Activated CD4-positive, alpha-beta T cell treated with anti-CD3 and anti-CD28 coated beads for 36 hours (primary cell): Measurements from ENCODE around the gene ABCD1. TPM values are rescaled to one million over a fixed set of nuclear protein-coding genes. Genes with fewer than 3 reads are reported as not detected.

Experiments used
- ATAC-seq: fragments of 200-7000 bp; cut with Tn5 transposase; one replicate; pipeline ENCODE4 v1.10.0; 2021; ENCODE audit warnings: mild to moderate bottlenecking, moderate library complexity
- CTCF ChIA-PET: fragments of 350-600 bp; sonication (Branson Sonifier 250); formaldehyde crosslinking; loops from one replicate; lab custom pipeline; 2021; ENCODE audit warnings: antibody characterized with exemption; lab: Charles Lee
- POLR2A ChIA-PET: fragments of 350-600 bp; sonication (Branson Sonifier 250); formaldehyde crosslinking; loops from one replicate; lab custom pipeline; 2021; ENCODE audit warnings: antibody characterized with exemption, inconsistent platforms; lab: Charles Lee
- DNase-seq: peaks from one replicate; pipeline ENCODE4 v3.0.0-alpha.2; 2020
- H3K27ac Mint-ChIP-seq: one replicate; pipeline ENCODE4 v1.8.0; 2021; ENCODE audit warnings: mixed read lengths
- H3K27me3 Mint-ChIP-seq: one replicate; pipeline ENCODE4 v1.8.0; 2021; ENCODE audit warnings: mixed read lengths
- H3K36me3 Mint-ChIP-seq: one replicate; pipeline ENCODE4 v1.8.0; 2021; ENCODE audit warnings: low read depth, mixed read lengths
- H3K4me1 Mint-ChIP-seq: one replicate; pipeline ENCODE4 v1.8.0; 2021; ENCODE audit warnings: mixed read lengths
- H3K4me3 Mint-ChIP-seq: one replicate; pipeline ENCODE4 v1.8.0; 2021; ENCODE audit warnings: mild to moderate bottlenecking, moderate library complexity, mixed read lengths
- H3K9me3 Mint-ChIP-seq: one replicate; pipeline ENCODE4 v1.8.0; 2021; ENCODE audit warnings: low read depth, mixed read lengths
- intact Hi-C, 2 experiments: fragments of 100-400 bp; cut with DNase I in 1 of 2; cut with micrococcal nuclease in 1 of 2; formaldehyde crosslinking; loops; one replicate each; pipeline versions ENCODE4 v1.14.2 to v1.15.1; 2022 to 2024; cut with DNase I, micrococcal nuclease
- total RNA-seq, 2 experiments: library from RNA; stranded (reverse); gene quantifications; one replicate each; pipeline ENCODE4 v1.2.3, GENCODE V29; 2021

The ABCD1 gene
- total RNA-seq, 2 experiments from 2014 or later, result 4.5 to 4.8 TPM

- H3K27me3 Mint-ChIP-seq, result no peaks in the 10 kb centered on the region
- H3K36me3 Mint-ChIP-seq, result no peaks in the 10 kb centered on the region
- intact Hi-C loops, result loop anchor here in 1 of 2 experiments (5.0 kb wide), 2 partner anchors 50 to 760 kb away; no protein-coding TSS in a partner anchor
- no peaks in the 10 kb centered on the region for H3K9me3 Mint-ChIP-seq
- H3K4me3 Mint-ChIP-seq, result no peak overlapping the region
- no peak overlapping the region for H3K27ac Mint-ChIP-seq
- DNase-seq (no peak), ATAC-seq (no peak)
- ChIA-PET CTCF (interaction anchor here (0.6 to 1.3 kb wide), 3 partner anchors 49 to 157 kb away, joined by 3 to 4 read pairs (median 3); no protein-coding TSS in a partner anchor), POLR2A (no interaction called here)
- peaks cover 9% of the 10 kb centered on the region for H3K4me1 Mint-ChIP-seq
Measured at GRCh38 chrX:153767674-153768055, 43.0 kb downstream of the ABCD1 start.

- ChIA-PET CTCF (interaction anchor here (1.3 kb wide), 1 partner anchor 156 kb away, joined by 3 read pairs; no protein-coding TSS in a partner anchor), POLR2A (no interaction called here)
- intact Hi-C loops, result loop anchor here in 1 of 2 experiments (5.0 kb wide), 2 partner anchors 49 to 759 kb away; no protein-coding TSS in a partner anchor
- DNase-seq (no peak), ATAC-seq (no peak)
- Mint-ChIP-seq H3K27me3 (no peaks in the 10 kb centered on the region), H3K4me3 (no peak overlapping the region), H3K9me3 (no peaks in the 10 kb centered on the region), H3K4me1 (peaks cover 9% of the 10 kb centered on the region), H3K36me3 (no peaks in the 10 kb centered on the region), H3K27ac (no peak overlapping the region)
Measured at GRCh38 chrX:153768311-153769157, 43.9 kb downstream of the ABCD1 start.

GRCh38 chrX:153769158-153769864, 44.7 kb downstream of the ABCD1 start:
- Mint-ChIP-seq H3K9me3 (no peaks in the 10 kb centered on the region), H3K4me1 (peaks cover 6% of the 10 kb centered on the region), H3K27me3 (no peaks in the 10 kb centered on the region), H3K27ac (no peak overlapping the region), H3K36me3 (no peaks in the 10 kb centered on the region), H3K4me3 (no peak overlapping the region)
- DNase-seq, result no peak
- CTCF ChIA-PET, result interaction anchor here (1.3 kb wide), 1 partner anchor 155 kb away, joined by 3 read pairs; no protein-coding TSS in a partner anchor
- POLR2A ChIA-PET, result no interaction called here
- intact Hi-C loops, result loop anchor here in 1 of 2 experiments (5.0 kb wide), 2 partner anchors 48 to 758 kb away; no protein-coding TSS in a partner anchor
- no peak for ATAC-seq

GRCh38 chrX:153769865-153770600, 45.4 kb downstream of the ABCD1 start:
- Mint-ChIP-seq H3K4me3 (no peak overlapping the region), H3K9me3 (no peaks in the 10 kb centered on the region), H3K27ac (no peak overlapping the region), H3K27me3 (no peaks in the 10 kb centered on the region), H3K4me1 (peaks cover 6% of the 10 kb centered on the region), H3K36me3 (no peaks in the 10 kb centered on the region)
- intact Hi-C loops, result loop anchor here in 1 of 2 experiments (5.0 kb wide), 2 partner anchors 47 to 757 kb away; no protein-coding TSS in a partner anchor
- ChIA-PET CTCF (no interaction called here), POLR2A (no interaction called here)
- DNase-seq (no peak), ATAC-seq (no peak)

DNA sequence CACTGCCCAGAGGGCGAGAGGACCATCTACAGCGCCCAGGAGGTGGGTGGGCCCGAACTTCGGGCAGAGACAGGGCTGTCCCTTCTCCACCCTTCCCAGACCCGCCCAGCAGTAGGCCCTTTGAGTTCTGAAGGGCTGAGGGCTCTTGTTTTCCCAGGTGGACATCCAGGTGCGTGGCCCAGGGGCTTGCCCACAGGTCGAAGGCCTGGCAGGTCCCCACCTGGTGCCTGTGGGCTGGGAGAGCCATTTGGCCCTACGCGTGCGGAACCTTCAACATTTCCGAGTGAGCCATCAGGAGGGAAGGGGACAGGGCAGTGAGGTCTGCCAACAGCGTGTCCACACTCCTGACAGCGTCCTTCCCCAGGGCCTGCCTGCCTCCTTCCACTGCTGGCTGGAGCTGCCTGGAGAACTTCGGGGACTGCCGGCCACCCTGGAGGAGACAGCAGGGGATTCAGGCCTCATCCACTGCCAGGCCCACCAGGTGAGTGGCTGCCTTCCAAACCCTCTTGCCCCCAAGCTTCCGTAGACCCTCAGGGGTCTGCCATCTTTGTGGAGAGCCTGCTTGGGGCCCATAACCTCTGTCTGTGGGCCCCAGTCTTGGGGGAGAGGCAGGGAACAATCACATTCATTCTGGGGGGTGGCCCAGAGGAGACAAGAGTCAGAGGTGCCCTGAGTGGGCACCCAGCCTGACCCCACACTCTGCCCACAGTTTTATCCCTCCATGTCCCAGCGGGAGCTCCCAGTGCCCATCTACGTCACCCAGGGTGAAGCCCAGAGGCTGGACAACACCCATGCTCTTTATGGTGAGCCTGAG, 46.2 kb downstream of the ABCD1 start:
- Mint-ChIP-seq H3K4me3 (no peak overlapping the region), H3K9me3 (no peaks in the 10 kb centered on the region), H3K27me3 (no peaks in the 10 kb centered on the region), H3K27ac (no peak overlapping the region), H3K36me3 (no peaks in the 10 kb centered on the region), H3K4me1 (peaks cover 6% of the 10 kb centered on the region)
- no peak for DNase-seq
- ChIA-PET POLR2A (no interaction called here), CTCF (no interaction called here)
- ATAC-seq, result no peak
- intact Hi-C loops, result no loop called here

- ATAC-seq (no peak), DNase-seq (no peak)
- Mint-ChIP-seq H3K27ac (no peak overlapping the region), H3K4me1 (peaks cover 2% of the 10 kb centered on the region), H3K9me3 (no peaks in the 10 kb centered on the region), H3K4me3 (no peak overlapping the region), H3K36me3 (no peaks in the 10 kb centered on the region), H3K27me3 (no peaks in the 10 kb centered on the region)
- intact Hi-C loops, result no loop called here
- ChIA-PET CTCF (no interaction called here), POLR2A (no interaction called here)
Measured at GRCh38 chrX:153771415-153772315, 47.0 kb downstream of the ABCD1 start.

DNA sequence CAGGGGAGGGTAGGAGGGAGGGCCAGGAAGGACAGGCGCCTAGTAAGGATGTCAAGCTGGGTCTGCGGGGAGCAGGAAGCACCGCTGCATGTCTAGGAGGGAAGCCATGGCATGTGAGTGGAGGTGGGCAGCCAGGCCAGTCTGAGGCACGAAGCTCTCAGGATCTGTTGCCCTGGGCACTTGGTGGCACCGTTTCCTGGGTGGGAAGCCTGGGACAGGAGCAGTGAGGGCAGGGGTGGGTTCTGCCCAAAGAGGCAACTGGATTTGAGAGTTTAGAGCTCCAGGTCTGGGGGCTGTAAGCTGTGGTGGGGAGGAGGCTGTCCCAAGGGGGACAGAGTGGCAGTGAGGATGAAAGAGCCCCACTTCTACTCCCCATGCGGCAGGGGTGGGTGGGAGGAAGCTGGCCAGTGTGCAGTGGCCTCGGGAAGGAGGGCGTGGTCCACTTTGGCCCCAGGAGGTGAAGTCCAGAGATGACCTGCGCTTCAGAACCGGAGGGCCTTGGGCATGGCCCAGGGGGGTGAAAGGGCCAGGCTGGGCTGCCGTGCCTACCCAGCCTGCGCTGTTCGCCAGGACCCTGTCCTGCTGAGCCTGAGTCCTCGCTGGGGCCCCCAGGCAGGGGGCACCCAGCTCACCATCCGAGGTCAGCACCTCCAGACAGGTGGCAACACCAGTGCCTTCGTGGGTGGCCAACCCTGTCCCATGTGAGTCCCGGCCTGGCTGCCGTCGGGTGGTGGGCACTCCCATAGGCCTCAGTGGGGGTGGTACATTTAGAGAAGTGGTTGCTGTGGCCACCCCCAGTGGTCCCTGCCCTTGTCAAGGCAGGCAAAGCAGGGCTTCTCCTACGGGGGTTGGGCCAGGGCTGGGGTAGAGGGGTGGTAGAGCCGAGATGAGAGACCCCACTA, 47.9 kb downstream of the ABCD1 start:
- ATAC-seq (no peak), DNase-seq (no peak)
- Mint-ChIP-seq H3K27ac (no peak overlapping the region), H3K4me3 (no peak overlapping the region), H3K36me3 (no peaks in the 10 kb centered on the region), H3K9me3 (no peaks in the 10 kb centered on the region), H3K27me3 (no peaks in the 10 kb centered on the region), H3K4me1 (no peaks in the 10 kb centered on the region)
- CTCF ChIA-PET, result no interaction called here
- POLR2A ChIA-PET, result no interaction called here
- intact Hi-C loops, result no loop called here

DNA sequence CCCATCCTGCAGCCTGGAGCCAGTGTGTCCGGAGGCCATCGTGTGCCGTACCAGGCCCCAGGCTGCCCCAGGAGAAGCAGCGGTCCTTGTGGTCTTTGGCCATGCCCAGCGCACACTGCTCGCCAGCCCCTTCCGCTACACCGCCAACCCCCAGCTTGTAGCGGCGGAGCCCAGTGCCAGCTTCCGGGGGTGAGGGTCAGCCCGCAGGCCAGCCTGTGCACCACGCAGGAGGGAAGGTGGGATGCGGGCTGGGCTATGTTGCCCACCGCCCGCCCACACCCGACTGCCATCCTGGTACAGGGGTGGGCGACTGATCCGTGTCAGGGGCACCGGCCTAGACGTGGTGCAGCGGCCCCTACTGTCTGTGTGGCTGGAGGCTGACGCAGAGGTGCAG, 48.6 kb downstream of the ABCD1 start:
- DNase-seq, result peak; percentile 1
- H3K4me3 Mint-ChIP-seq, result no peak overlapping the region
- H3K36me3 Mint-ChIP-seq, result no peaks in the 10 kb centered on the region
- no peak for ATAC-seq
- POLR2A ChIA-PET, result no interaction called here
- intact Hi-C loops, result no loop called here
- H3K9me3 Mint-ChIP-seq, result no peaks in the 10 kb centered on the region
- CTCF ChIA-PET, result no interaction called here
- no peaks in the 10 kb centered on the region for H3K27me3 Mint-ChIP-seq
- H3K27ac Mint-ChIP-seq, result no peak overlapping the region
- no peaks in the 10 kb centered on the region for H3K4me1 Mint-ChIP-seq

DNA sequence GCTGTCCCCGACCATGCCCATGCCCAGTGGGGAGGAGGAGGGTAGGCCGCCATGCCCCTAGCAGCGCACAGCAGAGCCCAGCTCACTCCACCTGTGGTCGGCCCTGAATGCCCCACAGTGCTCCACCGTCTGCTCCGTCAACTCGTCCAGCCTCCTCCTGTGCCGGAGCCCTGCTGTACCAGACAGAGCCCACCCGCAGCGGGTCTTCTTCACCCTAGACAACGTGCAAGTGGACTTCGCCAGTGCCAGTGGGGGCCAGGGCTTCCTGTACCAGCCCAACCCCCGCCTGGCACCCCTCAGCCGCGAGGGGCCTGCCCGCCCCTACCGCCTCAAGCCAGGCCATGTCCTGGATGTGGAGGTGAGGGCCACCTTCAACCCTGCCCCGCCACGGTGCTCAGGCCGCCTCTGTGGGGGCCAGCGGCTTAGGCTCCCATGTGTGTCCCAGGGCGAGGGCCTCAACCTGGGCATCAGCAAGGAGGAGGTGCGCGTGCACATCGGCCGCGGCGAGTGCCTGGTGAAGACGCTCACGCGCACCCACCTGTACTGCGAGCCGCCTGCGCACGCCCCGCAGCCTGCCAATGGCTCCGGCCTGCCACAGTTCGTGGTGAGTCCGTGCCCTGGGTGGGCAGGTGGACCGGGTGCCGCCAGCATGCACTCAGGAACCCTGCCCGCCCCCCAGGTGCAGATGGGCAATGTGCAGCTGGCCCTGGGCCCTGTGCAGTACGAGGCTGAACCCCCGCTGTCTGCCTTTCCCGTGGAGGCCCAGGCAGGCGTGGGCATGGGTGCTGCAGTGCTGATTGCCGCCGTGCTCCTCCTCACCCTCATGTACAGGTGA, 49.3 kb downstream of the ABCD1 start:
- peak; percentile 2 for DNase-seq

More for the DNA sequence above, 49.3 kb downstream of the ABCD1 start:
- Mint-ChIP-seq H3K36me3 (no peaks in the 10 kb centered on the region), H3K4me3 (no peak overlapping the region), H3K27me3 (no peaks in the 10 kb centered on the region), H3K4me1 (no peaks in the 10 kb centered on the region), H3K9me3 (no peaks in the 10 kb centered on the region), H3K27ac (no peak overlapping the region)
- ChIA-PET CTCF (no interaction called here), POLR2A (no interaction called here)
- intact Hi-C loops, result no loop called here
- no peak for ATAC-seq
